ENCODE data around the gene ADCK1. TPM values are rescaled to one million over a fixed set of nuclear protein-coding genes. Genes with fewer than 3 reads are reported as not detected.

ADCK1 gene
- polyA plus RNA-seq, 3 donors: 3.7 to 33.0 (median 5.4) TPM

- Mint-ChIP-seq H3K4me1 (no peaks in the 10 kb centered on the region), H3K27ac (no peak overlapping the region), H3K36me3 (no peaks in the 10 kb centered on the region), H3K4me3 (no peak overlapping the region), H3K9me3 (no peaks in the 10 kb centered on the region), H3K27me3 (ENCODE audit: low read depth in 3 of 3) (peaks cover 2 to 12% (median 3%) of the 10 kb centered on the region in 3 donors)
- Histone ChIP-seq H3K4me2 (replicated peaks; ENCODE audit: extremely low read depth, low read length, poor library complexity, severe bottlenecking) (no peak overlapping the region), H3K9me3 (replicated peaks in 1 of 2; ENCODE audit: control insufficient read depth in 1 of 2, insufficient read depth in 1 of 2, low read length in 2 of 2) (no peaks in the 10 kb centered on the region), H3K27ac (ENCODE audit: low read depth in 1 of 2, low read length in 2 of 2) (no peak overlapping the region), H3K79me2 (ENCODE audit: insufficient read depth, low read length) (no peaks in the 10 kb centered on the region), H3K4me3 (replicated peaks in 1 of 3; ENCODE audit: low read depth in 2 of 3, low read length in 3 of 3) (no peak overlapping the region), H3K27me3 (ENCODE audit: control insufficient read depth in 2 of 2, insufficient read depth in 2 of 2, low read length in 2 of 2) (no peaks in the 10 kb centered on the region), H2AFZ (ENCODE audit: insufficient read depth, low read depth, low read length, poor library complexity, severe bottlenecking) (no peak overlapping the region), H3K4me1 (ENCODE audit: control insufficient read depth in 1 of 2, insufficient read depth in 2 of 2, low read length in 2 of 2) (no peaks in the 10 kb centered on the region), H3K9ac (ENCODE audit: insufficient read depth, low read length, poor library complexity, severe bottlenecking) (no peak overlapping the region), H3K36me3 (replicated peaks in 1 of 2; ENCODE audit: control insufficient read depth in 1 of 2, insufficient read depth in 2 of 2, low read length in 2 of 2) (no peaks in the 10 kb centered on the region), H4K20me1 (ENCODE audit: insufficient read depth, low read length) (no peaks in the 10 kb centered on the region)
- TF ChIP-seq CTCF (IDR thresholded peaks at IDR 0.05): no peak
- intact Hi-C loops (cut with micrococcal nuclease): no loop called here
- WGBS (ENCODE audit: insufficient coverage): no CpG with 5 or more reads among the region's 4 CpGs
- DNase-seq: no peak
These were observed 13.8 kb upstream of the ADCK1 start for GRCh38 chr14:77786148-77786547.

- H3K9me3 Mint-ChIP-seq: no peaks in the 10 kb centered on the region
- Histone ChIP-seq H3K4me2 (replicated peaks; ENCODE audit: extremely low read depth, low read length, poor library complexity, severe bottlenecking) (no peak overlapping the region), H2AFZ (ENCODE audit: insufficient read depth, low read depth, low read length, poor library complexity, severe bottlenecking) (no peak overlapping the region), H3K9me3 (replicated peaks in 1 of 2; ENCODE audit: control insufficient read depth in 1 of 2, insufficient read depth in 1 of 2, low read length in 2 of 2) (no peaks in the 10 kb centered on the region), H3K36me3 (replicated peaks in 1 of 2; ENCODE audit: control insufficient read depth in 1 of 2, insufficient read depth in 2 of 2, low read length in 2 of 2) (no peaks in the 10 kb centered on the region), H3K4me3 (replicated peaks in 1 of 3; ENCODE audit: low read depth in 2 of 3, low read length in 3 of 3) (no peak overlapping the region), H3K4me1 (ENCODE audit: control insufficient read depth in 1 of 2, insufficient read depth in 2 of 2, low read length in 2 of 2) (no peaks in the 10 kb centered on the region), H3K79me2 (ENCODE audit: insufficient read depth, low read length) (no peaks in the 10 kb centered on the region), H3K27ac (ENCODE audit: low read depth in 1 of 2, low read length in 2 of 2) (no peak overlapping the region), H3K9ac (ENCODE audit: insufficient read depth, low read length, poor library complexity, severe bottlenecking) (no peak overlapping the region), H4K20me1 (ENCODE audit: insufficient read depth, low read length) (no peaks in the 10 kb centered on the region), H3K27me3 (ENCODE audit: control insufficient read depth in 2 of 2, insufficient read depth in 2 of 2, low read length in 2 of 2) (no peaks in the 10 kb centered on the region)
- no peak for TF ChIP-seq CTCF (IDR thresholded peaks at IDR 0.05)
- no peaks in the 10 kb centered on the region for H3K4me1 Mint-ChIP-seq
- peaks cover 9 to 21% (median 11%) of the 10 kb centered on the region in 3 donors for H3K27me3 Mint-ChIP-seq (ENCODE audit: low read depth in 3 of 3)
- H3K27ac Mint-ChIP-seq: no peak overlapping the region
- intact Hi-C loops (cut with micrococcal nuclease): no loop called here
- no peak overlapping the region for H3K4me3 Mint-ChIP-seq
- DNase-seq: no peak
- H3K36me3 Mint-ChIP-seq: no peaks in the 10 kb centered on the region
- WGBS (ENCODE audit: insufficient coverage): no CpG with 5 or more reads among the region's 6 CpGs
These were observed 9.2 kb upstream of the ADCK1 start for GRCh38 chr14:77790566-77791224.
